Thoracic aorta (tissue), 2 donors: ENCODE results near the gene NDUFB2. TPM values are rescaled to one million over a fixed set of nuclear protein-coding genes. Genes with fewer than 3 reads are reported as not detected.

Source experiments
- ATAC-seq: fragments of 150-250 bp; one replicate; pipeline ENCODE4 v1.8.0; 2017; ENCODE audit warnings: low read depth; ENCODE audit not compliant: insufficient number of reproducible peaks, low FRiP score
- DNase-seq: peaks from one replicate; pipeline ENCODE4 v3.0.0-alpha.2; 2020; ENCODE audit warnings: low spot score
- H3K27ac ChIP-seq, 2 donors: fragments of 200-600 bp; sonication (generic); 1 replicate in 1 of 2; 2 replicates in 1 of 2; pipeline ENCODE4 v1.5.1; 2016; ENCODE audit warnings: mild to moderate bottlenecking in 2 of 2, moderate library complexity in 2 of 2
- H3K27me3 ChIP-seq: fragments of 200-600 bp; sonication (generic); replicated peaks from 2 replicates; pipeline ENCODE4 v1.6.0; 2016; ENCODE audit warnings: mild to moderate bottlenecking; ENCODE audit not compliant: insufficient read depth
- H3K36me3 ChIP-seq: fragments of 200-600 bp; sonication (generic); one replicate; pipeline ENCODE4 v1.5.1; 2016
- H3K4me1 ChIP-seq, 2 donors: fragments of 200-600 bp; sonication (generic); 1 replicate in 1 of 2; 2 replicates in 1 of 2; pipeline versions ENCODE4 v1.5.1 to v1.6.0; 2016; ENCODE audit warnings: low read depth in 2 of 2, mild to moderate bottlenecking in 1 of 2; ENCODE audit not compliant: control insufficient read depth in 1 of 2
- H3K4me3 ChIP-seq: fragments of 200-600 bp; sonication (generic); 2 replicates; pipeline ENCODE4 v1.5.1; 2016; ENCODE audit warnings: mild to moderate bottlenecking
- H3K9me3 ChIP-seq: fragments of 200-600 bp; sonication (generic); 2 replicates; pipeline ENCODE4 v1.5.1; 2016
- CTCF ChIP-seq: fragments of 200-600 bp; sonication (generic); IDR thresholded peaks from one replicate; pipeline ENCODE4 v1.5.1; 2019; ENCODE audit warnings: antibody characterized with exemption
- total RNA-seq, 2 donors: library from RNA; depleted of rRNA; stranded (reverse); fragments of >200 nt; gene quantifications; one replicate each; pipeline versions ENCODE4 v1.1.0 to v1.2.3, GENCODE V29; 2016

Gene NDUFB2
- total RNA-seq, 2 donors from 2014 or later, result 84.0 to 354 TPM

GRCh38 chr7:140653319-140654108 lies 43.0 kb upstream of the NDUFB2 start:
- peaks cover 0 to 6% of the 10 kb centered on the region in 2 donors for H3K4me1 ChIP-seq
- H3K9me3 ChIP-seq, result no peaks in the 10 kb centered on the region
- DNase-seq (no peak), ATAC-seq (no peak)
- no peak overlapping the region for H3K4me3 ChIP-seq
- no peaks in the 10 kb centered on the region for H3K27me3 ChIP-seq
- peak; percentile 84 for TF ChIP-seq CTCF
- no peaks in the 10 kb centered on the region for H3K36me3 ChIP-seq
- H3K27ac ChIP-seq, result no peak overlapping the region

- H3K9me3 ChIP-seq, result no peaks in the 10 kb centered on the region
- ATAC-seq (no peak), DNase-seq (no peak)
- no peak overlapping the region for H3K4me3 ChIP-seq
- TF ChIP-seq CTCF, result no peak
- no peaks in the 10 kb centered on the region for H3K27me3 ChIP-seq
- H3K4me1 ChIP-seq, result peaks cover 0 to 6% of the 10 kb centered on the region in 2 donors
- H3K36me3 ChIP-seq, result no peaks in the 10 kb centered on the region
- no peak overlapping the region for H3K27ac ChIP-seq
Observed at GRCh38 chr7:140654109-140654387, 42.5 kb upstream of the NDUFB2 start.

- H3K27me3 ChIP-seq, result no peaks in the 10 kb centered on the region
- no peak for DNase-seq
- ATAC-seq, result no peak
- TF ChIP-seq CTCF, result no peak
- peaks cover 0 to 6% of the 10 kb centered on the region in 2 donors for H3K4me1 ChIP-seq
- H3K9me3 ChIP-seq, result no peaks in the 10 kb centered on the region
- no peak overlapping the region for H3K27ac ChIP-seq
- no peaks in the 10 kb centered on the region for H3K36me3 ChIP-seq
- H3K4me3 ChIP-seq, result no peak overlapping the region
Observed at GRCh38 chr7:140654661-140655060, 41.8 kb upstream of the NDUFB2 start.

- peaks cover 0 to 6% of the 10 kb centered on the region in 2 donors for H3K4me1 ChIP-seq
- H3K27ac ChIP-seq, result no peak overlapping the region
- ATAC-seq (no peak), DNase-seq (no peak)
- peak overlapping the region; percentile 59 for H3K4me3 ChIP-seq
- no peak for TF ChIP-seq CTCF
- H3K36me3 ChIP-seq, result no peaks in the 10 kb centered on the region
- H3K27me3 ChIP-seq, result no peaks in the 10 kb centered on the region
- H3K9me3 ChIP-seq, result no peaks in the 10 kb centered on the region
Observed at GRCh38 chr7:140655511-140656408, 40.7 kb upstream of the NDUFB2 start.
